ENCODE measurements around the gene VEPH1.
"Not testable (repeated sequence)": the region's sequence is repeated elsewhere in the genome, so short reads cannot be mapped to it uniquely, and the experiment has no call there.

Gene VEPH1

DNA sequence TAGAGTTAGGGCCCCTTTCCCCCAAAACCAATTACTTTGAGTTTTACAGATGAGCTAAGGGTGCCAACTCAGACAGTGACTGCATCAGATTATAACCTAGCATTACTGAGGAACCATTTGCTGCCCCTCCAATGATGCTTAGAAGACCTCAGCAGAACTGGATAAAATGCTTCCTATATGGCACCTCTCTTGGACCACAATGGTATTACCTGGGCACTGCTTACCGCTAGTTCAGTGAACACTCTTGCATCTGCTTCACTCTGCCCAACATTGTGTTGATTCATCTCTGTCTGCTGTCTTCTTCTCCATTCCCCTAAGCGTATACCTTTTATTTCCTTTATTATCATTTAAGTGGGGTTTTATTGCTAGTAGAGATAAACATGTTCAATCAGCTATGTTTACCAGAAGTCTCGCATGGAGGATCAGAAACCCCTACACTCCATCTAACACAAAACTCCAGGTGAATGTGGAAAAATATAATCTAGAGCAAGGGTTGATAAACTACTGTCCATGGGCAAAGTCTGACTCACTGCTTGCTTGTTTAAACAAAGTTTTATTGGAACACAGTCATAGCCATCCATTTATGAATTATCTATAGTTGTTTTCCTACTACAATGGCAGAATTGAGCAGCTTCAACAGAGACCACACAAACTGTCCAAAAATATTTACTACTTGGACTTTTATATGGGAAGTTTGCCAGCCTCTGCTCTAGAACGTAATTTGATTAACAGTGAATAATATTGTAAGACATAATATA lies 166.8 kb downstream of the VEPH1 start:
- no peak for DNase-seq

DNA sequence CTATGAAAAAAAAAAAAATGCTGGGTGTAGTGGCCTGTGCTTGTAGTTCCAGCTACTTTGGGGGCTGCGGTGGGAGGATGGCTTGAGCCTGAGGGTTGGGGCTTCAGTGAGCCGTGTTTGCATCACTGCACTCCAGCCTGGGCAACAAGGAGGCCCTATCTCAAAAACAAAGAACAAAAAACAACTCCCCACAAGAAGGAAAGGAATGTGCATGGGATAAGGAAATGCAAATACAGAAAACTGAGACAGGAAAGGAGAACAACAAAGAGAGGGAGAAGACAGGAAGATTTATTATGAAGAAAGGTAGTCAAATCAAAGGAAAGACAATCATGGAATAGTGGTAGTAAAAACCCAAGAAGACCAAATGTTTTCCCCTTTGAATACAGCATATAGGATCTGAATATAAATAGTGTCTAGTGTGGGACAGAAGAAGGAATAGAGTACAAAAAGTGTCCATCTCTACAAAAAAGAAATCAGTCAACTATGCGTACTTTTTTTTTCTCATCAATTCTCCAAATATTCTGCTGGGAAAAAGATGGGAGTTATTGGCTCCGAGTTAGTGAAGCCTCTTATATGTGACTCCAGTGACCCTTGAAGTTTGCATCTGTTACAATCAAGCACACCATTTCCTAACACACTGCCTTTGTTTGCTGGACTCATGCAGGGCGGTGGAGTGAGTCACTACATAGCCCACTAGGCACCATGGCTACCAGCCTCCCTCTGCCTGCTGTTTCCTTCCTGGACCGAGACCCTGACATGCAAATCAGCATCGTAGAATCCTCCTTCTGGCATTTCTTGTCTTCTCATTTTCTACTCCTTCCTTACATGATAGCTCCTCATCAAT lies 167.8 kb downstream of the VEPH1 start:
- no peak for DNase-seq

DNA sequence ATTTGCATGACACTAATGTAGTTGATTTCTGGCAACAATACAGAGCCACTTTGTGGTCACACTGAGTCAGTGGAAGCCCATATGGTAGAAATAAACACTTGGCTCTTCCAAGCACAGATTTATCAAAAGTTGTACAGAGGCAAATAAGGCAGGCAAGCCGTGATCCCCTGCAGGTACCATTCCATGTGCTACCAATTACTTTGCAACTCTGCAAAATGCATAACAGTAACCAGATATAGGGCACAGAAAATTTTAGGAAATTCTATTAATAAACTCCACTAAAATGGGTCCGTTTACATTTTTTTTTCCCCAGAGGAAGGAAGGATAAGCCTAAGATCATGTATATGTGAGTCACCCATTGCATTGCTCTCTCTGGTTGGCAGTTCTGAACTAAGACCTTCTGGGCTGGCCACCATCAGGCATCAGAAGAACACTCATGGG lies 169.6 kb downstream of the VEPH1 start:
- DNase-seq, result no peak

DNA sequence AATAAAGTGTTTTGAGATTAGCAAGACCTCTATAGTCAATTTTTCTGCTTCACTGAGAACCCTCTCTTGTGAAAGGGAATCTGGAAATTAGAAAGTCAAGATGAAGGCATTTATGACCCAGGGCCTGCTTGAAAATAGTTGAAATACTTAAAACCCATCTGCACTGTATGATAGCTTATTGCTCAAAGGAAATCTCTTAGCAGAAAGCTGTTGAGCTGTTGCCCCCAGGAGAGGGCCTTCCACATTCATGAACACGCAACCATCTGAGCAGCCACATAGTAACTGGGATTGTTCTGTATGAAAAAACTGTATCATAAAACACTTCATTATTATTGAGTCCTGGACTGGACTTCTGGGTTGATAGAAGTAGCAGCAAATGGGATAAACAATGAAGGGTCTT lies 173.0 kb downstream of the VEPH1 start:
- no peak for DNase-seq

DNA sequence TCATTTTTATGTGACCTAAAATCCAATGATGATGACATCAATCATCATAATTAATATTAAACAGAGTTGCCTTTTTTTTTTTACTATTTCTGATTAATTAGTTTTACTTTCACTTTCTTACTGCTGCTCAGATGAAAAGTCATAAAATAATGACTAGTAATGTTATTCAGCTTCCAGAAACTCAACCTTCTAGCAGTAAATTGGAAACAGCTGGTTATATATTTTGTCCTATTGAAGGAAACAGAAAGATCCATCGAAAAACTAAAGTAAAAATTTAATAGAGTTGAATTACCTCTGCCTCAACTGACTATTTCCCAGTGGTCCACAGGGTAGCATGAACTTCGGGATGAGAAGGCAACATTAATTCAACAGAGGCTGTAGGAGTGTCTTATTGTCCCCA lies 173.7 kb downstream of the VEPH1 start:
- no peak for DNase-seq

DNA sequence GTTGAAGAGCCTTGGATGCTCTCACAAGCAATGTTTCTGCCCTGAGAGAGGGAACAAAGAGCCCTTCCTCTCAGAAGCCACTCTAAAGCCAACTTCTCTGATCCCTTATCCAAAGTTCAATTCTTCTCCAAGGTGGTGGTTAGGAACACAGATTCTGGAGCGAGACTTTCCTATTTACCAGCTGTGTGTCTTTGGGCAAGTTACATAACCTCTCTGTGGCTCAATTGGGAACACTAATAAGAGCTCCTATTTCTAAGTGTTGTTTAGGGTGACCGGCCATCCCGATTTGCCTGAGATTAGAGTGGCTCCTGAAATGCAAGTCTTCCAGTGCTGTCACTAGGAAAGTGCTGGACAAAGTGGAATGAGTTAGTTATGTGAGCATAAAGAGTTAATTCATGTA lies 175.4 kb downstream of the VEPH1 start:
- no peak for DNase-seq

DNA sequence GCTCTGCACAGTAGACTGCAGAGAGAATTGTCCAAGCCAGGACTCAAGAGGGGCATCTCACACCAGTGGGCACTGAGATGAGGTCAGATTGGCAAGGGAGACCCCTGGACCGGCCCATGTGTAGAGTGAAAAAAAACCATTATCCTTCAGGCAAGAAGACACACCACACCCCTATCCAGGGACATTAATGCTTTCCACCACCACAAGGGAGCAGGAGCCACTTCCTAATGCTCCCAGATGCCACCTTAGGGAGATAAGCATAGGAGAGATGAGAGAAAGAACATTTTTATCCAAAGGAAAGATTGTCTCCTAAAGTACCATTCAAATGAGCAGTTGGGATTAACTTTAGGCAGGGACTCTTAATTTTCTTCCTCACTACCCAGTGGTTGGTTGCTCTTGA lies 176.2 kb downstream of the VEPH1 start:
- no peak for DNase-seq

DNA sequence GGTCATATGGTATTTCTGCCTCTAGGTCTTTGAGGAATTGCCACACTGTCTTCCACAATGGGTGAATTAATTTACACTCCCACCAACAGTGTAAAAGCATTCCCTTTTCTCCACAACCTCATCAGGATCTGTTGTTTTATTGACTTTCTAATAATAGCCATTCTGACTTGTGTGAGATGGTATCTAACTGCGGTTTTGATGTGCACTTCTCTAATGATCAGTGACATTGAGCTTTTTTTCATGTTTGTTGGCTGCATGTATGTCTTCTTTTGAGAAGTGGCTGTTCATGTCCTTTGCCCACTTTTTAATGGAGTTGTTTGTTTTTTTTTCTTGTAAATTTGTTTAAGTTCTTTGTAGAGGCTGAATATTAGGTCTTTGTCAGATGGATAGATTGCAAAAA lies 178.3 kb downstream of the VEPH1 start:
- not testable (repeated sequence) for DNase-seq

DNA sequence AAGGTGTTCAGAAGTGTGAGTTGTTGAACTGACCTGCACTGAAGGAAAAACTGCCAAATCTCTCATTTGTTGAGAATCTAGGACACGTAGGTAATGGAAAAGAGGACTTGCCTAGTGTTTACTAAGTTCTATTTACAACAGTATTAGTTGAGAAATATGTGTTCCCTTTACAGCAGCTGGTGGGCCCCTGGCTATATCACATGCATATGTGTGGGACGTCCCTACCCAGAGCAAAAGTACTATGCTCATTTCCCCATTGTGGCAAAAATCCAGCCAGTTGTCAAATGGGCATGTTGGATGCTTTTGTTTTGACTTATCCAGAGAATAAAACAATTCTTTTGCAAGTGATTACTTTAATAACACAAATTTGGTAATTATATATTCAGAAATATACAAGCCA lies 179.9 kb downstream of the VEPH1 start:
- DNase-seq, result no peak

DNA sequence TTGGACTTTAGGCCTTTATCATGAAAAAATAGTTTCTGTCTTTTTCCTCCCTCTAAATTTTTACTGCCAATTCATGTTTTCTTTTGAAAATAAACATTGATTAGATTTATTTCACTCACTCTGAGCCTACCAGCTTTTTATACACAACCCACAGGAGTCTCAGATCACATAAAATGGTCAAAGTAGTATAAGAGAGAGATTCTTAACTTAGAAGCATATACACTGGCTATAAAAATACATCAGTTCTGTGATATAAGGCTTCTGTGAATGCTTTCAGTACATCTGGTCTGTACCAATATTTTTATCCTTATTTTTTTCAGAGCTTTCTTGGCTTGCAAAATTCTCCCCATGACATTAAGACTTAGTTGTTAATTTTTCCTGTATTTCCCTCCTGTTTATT lies 183.5 kb downstream of the VEPH1 start:
- DNase-seq, result no peak

DNA sequence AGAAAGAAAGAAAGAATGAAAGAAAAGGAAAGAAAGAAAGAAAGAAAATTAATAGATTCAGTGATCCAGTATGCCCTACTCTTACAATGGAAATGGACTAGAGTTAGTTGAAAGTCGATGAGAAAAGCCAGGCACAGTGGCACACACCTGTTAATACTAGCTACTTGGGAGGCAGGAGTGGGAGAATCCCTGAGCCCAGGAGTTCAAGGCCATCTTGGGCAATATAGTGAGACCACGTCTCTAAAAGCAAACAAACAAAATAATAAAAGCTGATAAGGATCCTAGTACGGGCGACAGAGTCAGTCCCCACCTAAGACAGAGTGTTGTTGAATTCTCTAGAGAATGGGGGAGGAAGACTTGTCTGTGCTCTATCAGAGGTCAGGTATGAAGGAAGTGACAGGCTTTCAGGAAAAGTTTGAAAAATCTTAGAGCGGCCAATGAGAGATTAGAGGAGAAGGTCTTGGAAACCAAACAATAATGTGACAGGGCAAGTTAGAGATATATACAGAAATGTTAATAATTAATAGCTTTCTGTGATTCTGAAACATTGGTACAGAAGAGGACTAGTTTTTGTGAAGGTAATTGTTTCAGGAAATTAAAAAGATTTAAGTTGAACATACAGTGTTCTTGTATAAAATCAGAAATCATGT lies 184.5 kb downstream of the VEPH1 start:
- no peak for DNase-seq

DNA sequence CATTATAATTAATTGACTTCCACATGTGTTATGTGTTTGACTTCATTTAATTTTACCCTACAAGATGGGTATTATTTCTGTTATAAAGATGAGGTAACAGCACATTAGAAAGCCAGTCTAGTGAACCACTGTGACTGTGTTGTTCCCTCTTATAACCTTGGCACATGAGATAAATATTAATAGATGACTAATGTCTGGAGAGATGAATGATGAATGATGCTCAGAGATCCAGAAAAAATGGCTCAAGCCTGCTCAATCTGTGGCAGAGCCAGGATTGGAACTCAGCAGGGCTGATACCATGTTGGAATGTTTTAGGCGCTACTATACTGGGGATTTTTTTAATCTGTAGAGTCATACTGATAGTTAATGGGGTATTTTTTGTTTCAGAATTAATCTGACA lies 185.3 kb downstream of the VEPH1 start:
- no peak for DNase-seq

DNA sequence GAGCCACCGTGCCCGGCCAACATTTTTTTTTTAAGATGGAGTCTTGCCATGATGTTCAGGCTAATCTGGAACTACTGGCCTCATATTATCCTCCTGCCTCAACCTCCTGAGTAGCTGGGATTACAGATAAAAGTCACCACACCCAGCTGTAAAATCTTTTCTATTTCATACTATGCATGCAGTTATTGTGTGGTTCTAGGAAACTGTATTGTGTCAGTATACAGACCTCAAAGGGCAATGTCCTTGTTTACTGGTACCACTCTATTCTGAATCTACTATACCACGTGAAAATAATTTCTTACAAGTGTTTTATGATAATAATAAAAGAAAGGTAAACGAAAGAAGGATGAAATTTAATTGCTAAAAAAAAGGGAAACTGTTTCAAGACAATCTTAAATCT lies 190.0 kb downstream of the VEPH1 start:
- no peak for DNase-seq

DNA sequence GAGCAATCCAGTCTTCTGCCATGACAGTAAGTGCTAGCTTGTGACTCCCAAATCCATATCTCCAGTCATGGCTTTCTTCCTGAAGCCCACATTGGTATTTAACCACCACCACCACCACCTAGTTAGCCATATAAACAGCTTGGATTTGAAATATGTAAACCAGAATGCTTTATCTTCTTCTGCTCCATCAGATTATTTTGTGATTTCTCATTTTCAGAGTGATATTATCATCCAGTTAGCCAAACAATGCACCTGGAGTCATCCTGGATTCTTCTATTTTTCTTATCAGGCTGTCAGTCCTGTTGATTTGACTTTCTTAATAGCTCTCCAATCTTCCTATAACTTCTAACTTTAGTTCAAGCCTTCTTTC lies 190.9 kb downstream of the VEPH1 start:
- no peak for DNase-seq

DNA sequence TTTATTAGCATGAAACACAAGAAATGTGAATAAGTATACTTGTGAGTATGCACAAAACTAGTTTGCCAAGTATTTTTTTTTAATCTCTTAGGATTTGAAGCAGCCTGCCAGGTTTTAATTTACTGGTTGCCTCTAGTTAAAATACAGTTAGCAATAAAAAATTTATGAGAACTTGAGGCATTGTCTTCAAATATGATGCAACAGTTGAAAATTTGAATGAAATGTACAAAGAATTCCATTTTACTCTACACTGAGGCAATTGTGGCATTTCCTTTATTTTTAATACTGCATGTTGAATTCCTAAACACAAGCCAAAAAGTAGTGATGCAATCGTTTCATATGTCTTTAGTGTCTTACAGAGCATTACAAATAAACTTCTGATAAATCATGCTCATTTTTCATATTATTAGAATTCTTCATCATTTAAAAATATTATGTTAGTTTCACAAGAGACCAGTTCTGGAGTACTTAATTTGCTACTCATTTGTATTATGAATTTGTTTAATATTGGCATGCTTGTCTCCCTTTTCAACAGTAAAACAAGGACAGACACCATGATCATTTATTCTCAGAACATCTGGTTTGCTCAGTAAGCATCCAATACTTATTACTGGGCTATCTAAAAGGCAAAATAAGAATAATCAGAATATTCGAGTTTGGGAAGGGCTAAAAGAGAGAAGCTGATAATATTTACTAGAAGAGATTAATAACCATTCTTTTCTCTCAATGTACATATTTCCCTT lies 191.4 kb downstream of the VEPH1 start:
- no peak for DNase-seq

DNA sequence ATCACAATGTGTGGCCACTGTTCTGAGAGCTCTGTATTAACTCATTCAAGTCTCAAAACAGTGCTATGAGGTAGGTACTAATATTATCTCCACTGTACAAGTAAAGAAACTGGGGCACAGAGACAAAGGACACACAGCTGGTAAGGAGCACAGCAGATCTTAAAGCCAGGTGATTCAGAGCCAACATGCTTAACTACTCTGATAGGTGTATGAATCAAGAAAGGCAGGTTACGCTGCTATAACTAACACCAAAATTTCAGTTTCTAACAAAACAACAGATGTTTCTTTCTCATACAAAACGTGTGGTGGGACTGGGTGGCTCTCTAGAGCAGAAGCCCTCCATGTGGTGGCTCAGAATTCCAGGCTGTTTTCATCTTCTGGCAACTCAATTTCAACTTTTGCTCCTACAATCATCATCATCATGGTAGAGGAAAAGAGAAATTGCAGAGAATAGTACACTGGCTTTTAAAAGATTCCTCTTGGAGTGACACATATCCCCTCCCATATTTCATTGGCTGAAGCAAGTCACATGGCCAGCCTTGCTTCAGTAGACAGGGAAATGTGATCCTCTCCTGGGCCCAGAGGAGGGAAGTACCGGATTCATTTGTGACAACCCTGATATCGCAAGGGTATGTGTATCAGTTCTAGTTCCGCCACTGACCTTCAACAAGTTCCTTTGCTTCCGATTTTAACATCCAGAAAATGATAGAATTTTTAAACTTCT lies 192.7 kb downstream of the VEPH1 start:
- no peak for DNase-seq

DNA sequence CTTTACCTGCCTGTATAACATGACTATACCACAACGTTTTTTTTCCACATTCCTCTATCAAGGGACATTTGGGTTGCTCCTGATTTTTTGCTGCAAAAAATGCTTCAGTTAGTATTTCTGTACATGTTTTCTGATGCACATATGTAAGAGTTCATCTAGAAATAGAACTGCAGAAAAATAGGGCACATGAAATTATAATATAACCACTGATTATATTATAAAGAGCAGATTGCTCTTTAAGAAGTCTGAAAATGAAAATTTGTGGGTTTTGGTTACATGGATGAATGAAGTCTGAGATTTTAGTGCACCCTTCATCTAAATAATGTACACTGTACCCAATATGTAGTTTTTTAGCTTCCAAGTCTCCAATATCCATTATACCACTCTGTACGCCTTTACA lies 196.7 kb downstream of the VEPH1 start:
- no peak for DNase-seq

DNA sequence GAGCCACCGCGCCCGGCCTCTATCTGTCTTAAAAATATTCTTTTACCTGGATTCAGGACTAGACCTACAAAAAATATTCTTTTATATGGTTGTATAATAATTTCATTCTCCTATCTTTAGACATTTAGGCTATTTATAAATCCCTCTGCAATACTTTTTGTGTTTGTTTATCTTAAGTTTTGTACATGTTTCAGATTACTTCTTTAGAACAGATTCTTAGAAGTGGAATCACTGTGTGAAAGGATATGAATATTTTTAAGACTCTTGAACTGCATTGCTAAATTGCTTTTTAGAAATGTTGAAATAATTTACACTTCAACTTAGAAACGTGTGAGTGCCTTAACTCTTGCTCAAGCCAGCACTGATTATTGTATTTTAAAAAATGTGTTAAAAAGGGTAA lies 197.8 kb downstream of the VEPH1 start:
- DNase-seq, result no peak

DNA sequence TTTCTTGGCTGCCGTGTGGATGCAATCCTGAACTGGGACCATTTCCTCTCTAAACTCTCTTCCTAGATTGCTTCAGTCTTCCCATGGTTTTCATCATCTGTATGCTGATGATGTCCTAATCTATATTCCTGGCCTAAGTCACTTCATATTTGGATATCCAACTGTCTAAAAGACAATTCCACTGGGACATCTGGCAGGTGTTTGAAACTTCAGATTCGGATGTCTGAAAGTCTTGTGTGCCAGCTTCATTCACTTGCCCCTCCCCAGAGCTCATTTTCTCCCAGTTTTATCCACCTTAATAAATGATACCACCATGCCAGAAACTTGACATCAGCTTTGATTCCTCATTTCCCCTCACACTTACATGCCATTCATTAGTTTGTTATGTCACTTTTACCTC lies 201.5 kb downstream of the VEPH1 start:
- DNase-seq, result no peak

DNA sequence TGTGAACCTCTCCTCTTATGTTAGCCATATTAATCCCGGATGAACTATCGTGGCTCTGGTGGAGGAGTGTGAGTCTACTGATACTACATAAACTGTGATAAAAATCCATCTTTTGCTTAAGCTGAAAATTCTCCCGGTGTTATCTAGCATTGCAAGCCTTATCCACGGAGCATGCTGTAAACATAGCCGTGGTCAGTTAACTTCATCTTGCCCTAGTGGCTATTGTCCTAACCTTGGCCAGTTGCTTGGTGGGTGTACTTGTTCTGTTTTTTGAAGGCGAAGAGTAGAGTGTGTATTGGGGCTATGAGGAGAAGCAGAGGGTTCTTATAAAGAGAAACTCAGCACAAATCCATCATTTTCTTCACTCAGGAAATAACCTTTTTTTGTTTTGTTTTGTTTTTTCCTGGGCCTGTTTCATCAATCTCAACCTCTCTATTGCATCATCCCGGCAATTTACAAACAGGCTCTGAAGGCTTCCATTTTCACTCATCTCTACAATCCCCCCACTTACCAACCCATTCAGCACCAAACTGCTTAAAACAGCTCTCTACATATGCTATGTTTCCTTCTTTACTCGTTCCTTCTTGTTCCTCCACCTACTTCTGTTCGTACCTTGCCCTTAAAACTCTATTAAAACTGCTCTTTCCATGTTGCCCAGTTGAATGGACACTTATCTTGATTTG lies 202.1 kb downstream of the VEPH1 start:
- no peak for DNase-seq

DNA sequence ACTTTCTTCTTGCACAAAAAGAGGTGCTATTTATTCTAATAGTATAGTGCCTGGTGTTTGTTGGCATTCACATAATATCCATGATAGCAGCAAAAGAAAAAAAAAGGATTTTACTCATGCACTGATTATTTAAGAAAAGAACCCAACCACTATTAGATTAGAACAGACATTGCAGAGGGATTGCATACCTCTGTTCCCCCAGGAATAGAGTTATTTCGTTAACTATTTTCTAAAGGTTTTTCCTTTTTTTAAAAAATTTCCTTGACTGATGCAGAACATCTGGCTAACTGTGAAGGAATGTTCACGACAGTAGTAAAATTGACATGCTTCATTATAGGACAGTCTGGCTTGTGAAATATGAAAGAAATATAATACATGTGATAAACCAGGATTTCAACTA lies 203.1 kb downstream of the VEPH1 start:
- no peak for DNase-seq

DNA sequence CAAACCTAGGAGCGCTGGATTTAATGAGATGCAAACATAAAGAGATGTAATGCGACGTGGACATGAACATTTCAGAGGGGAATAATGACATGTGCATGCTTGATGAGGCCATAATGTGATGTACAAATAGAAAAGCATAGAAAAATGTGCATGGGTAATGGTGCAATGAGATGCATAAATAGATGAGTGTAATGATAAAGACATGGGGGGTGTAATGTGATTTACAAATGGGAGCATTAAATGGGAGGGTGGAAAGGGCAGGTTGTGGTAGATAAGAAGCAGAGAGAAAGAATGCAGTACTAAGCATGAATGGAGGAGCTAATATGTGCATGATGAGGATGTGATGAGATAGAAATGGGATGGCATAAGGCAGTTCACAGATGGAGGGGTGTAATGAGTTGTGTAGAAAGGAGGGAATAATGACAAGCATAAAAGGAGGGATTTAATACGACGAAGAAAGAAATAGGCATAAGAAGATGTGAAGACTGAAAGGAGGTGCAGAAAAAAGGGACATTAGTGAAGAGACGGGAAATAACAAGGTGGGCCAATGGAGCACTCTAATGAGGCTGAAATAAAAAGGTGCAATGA lies 205.8 kb downstream of the VEPH1 start:
- DNase-seq, result no peak

Measured in stimulated activated CD8-positive, alpha-beta memory T cell treated with anti-CD3 and anti-CD28 coated beads, Interleukin-4, amount 100 ng/mL, for 48 hours (primary cell).